G401.6 (cell line): ENCODE data around the gene PPM1L.

Experiments
- FAIRE-seq: peaks from 2 replicates; lab custom pipeline; 2012; peaks lifted over from hg19 to GRCh38; lab: Jason Lieb, UNC

PPM1L gene

GRCh38 chr3:161043336-161044035, 287.5 kb downstream of the PPM1L start:
- FAIRE-seq, result no peak

- FAIRE-seq, result no peak
These were observed 293.7 kb downstream of the PPM1L start for GRCh38 chr3:161049683-161050248.

- no peak for FAIRE-seq
These were observed 294.9 kb downstream of the PPM1L start for GRCh38 chr3:161050935-161051334.

- no peak for FAIRE-seq
These were observed 295.8 kb downstream of the PPM1L start for GRCh38 chr3:161051856-161052255.

- FAIRE-seq, result no peak
These were observed 299.0 kb downstream of the PPM1L start for GRCh38 chr3:161054860-161055604.

GRCh38 chr3:161064413-161064812, 308.4 kb downstream of the PPM1L start:
- FAIRE-seq, result no peak

- FAIRE-seq, result no peak
These were observed 310.9 kb downstream of the PPM1L start for GRCh38 chr3:161066930-161067329.

- no peak for FAIRE-seq
These were observed 311.3 kb downstream of the PPM1L start for GRCh38 chr3:161067335-161067734.

- no peak for FAIRE-seq
These were observed 313.6 kb downstream of the PPM1L start for GRCh38 chr3:161069511-161070251.

GRCh38 chr3:161070252-161070930, 314.4 kb downstream of the PPM1L start:
- FAIRE-seq, result no peak

- no peak for FAIRE-seq
These were observed 315.1 kb downstream of the PPM1L start for GRCh38 chr3:161070980-161071663.

GRCh38 chr3:161072211-161072621, 316.2 kb downstream of the PPM1L start:
- no peak for FAIRE-seq

- FAIRE-seq, result no peak
These were observed 316.7 kb downstream of the PPM1L start for GRCh38 chr3:161072751-161073150.

- FAIRE-seq, result no peak
These were observed 317.1 kb downstream of the PPM1L start for GRCh38 chr3:161073181-161073580.

GRCh38 chr3:161081633-161082032, 325.6 kb downstream of the PPM1L start:
- FAIRE-seq, result no peak

GRCh38 chr3:161082063-161082462, 326.0 kb downstream of the PPM1L start:
- FAIRE-seq, result no peak

GRCh38 chr3:161083131-161083530, 327.1 kb downstream of the PPM1L start:
- no peak for FAIRE-seq

GRCh38 chr3:161084277-161084676, 328.2 kb downstream of the PPM1L start:
- no peak for FAIRE-seq

GRCh38 chr3:161093895-161094294, 337.9 kb downstream of the PPM1L start:
- no peak for FAIRE-seq

GRCh38 chr3:161096771-161097367, 340.8 kb downstream of the PPM1L start:
- no peak for FAIRE-seq

GRCh38 chr3:161100994-161101393, 345.0 kb downstream of the PPM1L start:
- FAIRE-seq, result no peak
